WTC11 (cell line): Measurements from ENCODE around the gene DCBLD2. TPM values are rescaled to one million over a fixed set of nuclear protein-coding genes. Genes with fewer than 3 reads are reported as not detected.

Source experiments
- CBFB ChIP-seq: sonication (generic); formaldehyde crosslinking; IDR thresholded peaks from 2 replicates; pipeline ENCODE4 v1.8.1; 2022; ENCODE audit warnings: mild to moderate bottlenecking, low read depth, missing genetic modification reagents
- EMX1 ChIP-seq: fragments of 250-450 bp; sonication (Bioruptor Pico); IDR thresholded peaks from 2 replicates; pipeline ENCODE4 v1.8.0; 2021; ENCODE audit warnings: mild to moderate bottlenecking
- JUN ChIP-seq: sonication (generic); formaldehyde crosslinking; IDR thresholded peaks from 2 replicates; pipeline ENCODE4 v1.8.0; 2023; ENCODE audit warnings: mild to moderate bottlenecking, missing genetic modification reagents
- NFATC4 ChIP-seq: fragments of 250-450 bp; sonication (Bioruptor Pico); IDR thresholded peaks from 2 replicates; pipeline ENCODE4 v1.9.0; 2021; ENCODE audit warnings: mild to moderate bottlenecking
- NFE2L1 ChIP-seq: sonication (generic); formaldehyde crosslinking; IDR thresholded peaks from 2 replicates; pipeline ENCODE4 v1.8.1; 2023; ENCODE audit warnings: missing genetic modification reagents
- NFYB ChIP-seq: sonication (generic); formaldehyde crosslinking; conservative IDR thresholded peaks from 2 replicates; pipeline ENCODE4 v1.8.0; 2022; ENCODE audit warnings: low read depth, missing genetic modification reagents
- OVOL2 ChIP-seq: fragments of 250-450 bp; sonication (Bioruptor Pico); IDR thresholded peaks from 2 replicates; pipeline ENCODE4 v1.9.0; 2021; ENCODE audit warnings: mild to moderate bottlenecking, borderline replicate concordance
- SMAD4 ChIP-seq: sonication (generic); formaldehyde crosslinking; IDR thresholded peaks from 2 replicates; pipeline ENCODE4 v1.8.0; 2022; ENCODE audit warnings: mild to moderate bottlenecking, missing genetic modification reagents
- SP1 ChIP-seq: sonication (generic); formaldehyde crosslinking; conservative IDR thresholded peaks from 2 replicates; pipeline ENCODE4 v1.8.1; 2022; ENCODE audit warnings: missing genetic modification reagents
- TEAD4 ChIP-seq: sonication (generic); formaldehyde crosslinking; IDR thresholded peaks from 2 replicates; pipeline ENCODE4 v1.8.0; 2022; ENCODE audit warnings: mild to moderate bottlenecking, missing genetic modification reagents
- TP53 ChIP-seq: sonication (generic); formaldehyde crosslinking; IDR thresholded peaks from 2 replicates; pipeline ENCODE4 v1.8.1; 2023; ENCODE audit warnings: mild to moderate bottlenecking, missing genetic modification reagents
- ZBTB21 ChIP-seq: sonication (generic); formaldehyde crosslinking; IDR thresholded peaks from 2 replicates; pipeline ENCODE4 v1.8.1; 2023; ENCODE audit warnings: mild to moderate bottlenecking, missing genetic modification reagents, borderline replicate concordance
- ZNF317 ChIP-seq: sonication (generic); formaldehyde crosslinking; IDR thresholded peaks from 2 replicates; pipeline ENCODE4 v1.8.1; 2023; ENCODE audit warnings: low read depth, mild to moderate bottlenecking, moderate library complexity, missing genetic modification reagents, borderline replicate concordance
- total RNA-seq: library from RNA; stranded (reverse); gene quantifications from 3 replicates; pipeline ENCODE4 v1.2.3, GENCODE V29; 2021
- TF ChIP-seq, protein P1 (sequence below): sonication (generic); formaldehyde crosslinking; IDR thresholded peaks from 2 replicates; pipeline ENCODE4 v1.8.1; 2023; ENCODE audit warnings: mild to moderate bottlenecking, missing genetic modification reagents, moderate library complexity
- TF ChIP-seq, protein P2 (sequence below): fragments of 250-450 bp; sonication (Bioruptor Pico); conservative IDR thresholded peaks from 2 replicates; pipeline ENCODE4 v1.9.0; 2021; ENCODE audit warnings: mild to moderate bottlenecking
- TF ChIP-seq, protein P3 (sequence below): sonication (generic); formaldehyde crosslinking; IDR thresholded peaks from 2 replicates; pipeline ENCODE4 v1.8.0; 2023; ENCODE audit warnings: missing genetic modification reagents, mild to moderate bottlenecking, borderline replicate concordance
- TF ChIP-seq, protein P4 (sequence below): fragments of 250-450 bp; sonication (Bioruptor Pico); IDR thresholded peaks from 2 replicates; pipeline ENCODE4 v1.9.0; 2021; ENCODE audit warnings: mild to moderate bottlenecking, borderline replicate concordance
- TF ChIP-seq, protein P5 (sequence below): sonication (generic); formaldehyde crosslinking; IDR thresholded peaks from 2 replicates; pipeline ENCODE4 v1.8.0; 2022; ENCODE audit warnings: mild to moderate bottlenecking, missing genetic modification reagents
- TF ChIP-seq, protein P6 (sequence below): fragments of 250-450 bp; sonication (Bioruptor Pico); IDR thresholded peaks from 2 replicates; pipeline ENCODE4 v1.9.0; 2021; ENCODE audit warnings: moderate library complexity, mild to moderate bottlenecking, inconsistent platforms, borderline replicate concordance
- TF ChIP-seq, protein P7 (sequence below): sonication (generic); formaldehyde crosslinking; IDR thresholded peaks from 2 replicates; pipeline ENCODE4 v1.8.1; 2022; ENCODE audit warnings: mild to moderate bottlenecking, moderate library complexity, missing genetic modification reagents
- TF ChIP-seq, protein P8 (sequence below): sonication (generic); formaldehyde crosslinking; IDR thresholded peaks from 2 replicates; pipeline ENCODE4 v1.8.1; 2023; ENCODE audit warnings: mild to moderate bottlenecking, missing genetic modification reagents

DCBLD2 gene
- total RNA-seq, 1 experiment from 2014 or later = 47.9 TPM

DNA sequence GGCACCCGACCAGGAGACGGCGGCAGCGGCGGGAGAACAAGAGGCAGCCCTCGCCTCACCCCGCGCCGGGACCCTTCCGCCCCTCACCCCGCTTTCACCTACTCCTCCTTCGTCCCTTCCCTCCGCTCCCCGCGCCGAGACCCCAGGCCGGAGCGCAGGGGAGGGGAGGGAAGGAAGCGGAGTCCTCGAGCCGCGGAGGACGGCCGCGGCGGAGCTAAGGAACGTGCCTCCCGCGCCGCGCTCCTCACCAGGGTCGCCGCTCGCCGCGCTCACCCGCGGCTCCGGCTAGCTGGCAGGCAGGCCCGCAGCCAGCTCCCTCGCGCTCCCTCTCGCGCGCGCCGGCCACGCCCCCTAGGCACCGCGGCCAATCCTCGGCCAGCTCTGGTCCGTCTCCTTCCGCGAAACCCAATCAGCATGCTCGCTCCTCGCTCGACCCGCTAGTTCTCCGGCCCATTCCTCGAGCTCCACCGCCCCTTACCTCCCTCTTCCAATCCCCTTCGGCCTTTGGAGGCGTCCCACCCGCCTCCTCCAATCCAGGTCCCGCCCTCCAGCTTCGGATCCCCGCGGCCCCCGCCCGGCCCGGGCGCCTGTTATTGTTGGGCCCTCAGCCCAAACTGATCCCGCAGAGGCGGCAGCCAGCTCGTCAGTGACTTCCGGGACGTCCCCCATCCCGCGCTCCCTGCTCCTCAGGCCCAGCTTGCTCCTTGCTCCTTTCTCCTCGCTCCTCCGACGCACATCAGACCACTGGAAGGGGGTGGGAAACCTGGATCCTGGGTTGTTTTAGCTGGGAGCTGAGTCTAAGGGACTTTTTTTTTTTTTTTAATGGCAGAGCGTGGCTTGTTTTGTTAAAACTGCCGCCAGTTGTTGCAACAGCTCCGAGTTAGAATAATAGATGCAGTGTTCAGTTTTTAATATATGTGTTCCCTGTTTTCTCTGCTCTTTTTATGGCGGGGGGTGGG lies at the start of gene DCBLD2 (continued):
- TF ChIP-seq, protein P1, sequence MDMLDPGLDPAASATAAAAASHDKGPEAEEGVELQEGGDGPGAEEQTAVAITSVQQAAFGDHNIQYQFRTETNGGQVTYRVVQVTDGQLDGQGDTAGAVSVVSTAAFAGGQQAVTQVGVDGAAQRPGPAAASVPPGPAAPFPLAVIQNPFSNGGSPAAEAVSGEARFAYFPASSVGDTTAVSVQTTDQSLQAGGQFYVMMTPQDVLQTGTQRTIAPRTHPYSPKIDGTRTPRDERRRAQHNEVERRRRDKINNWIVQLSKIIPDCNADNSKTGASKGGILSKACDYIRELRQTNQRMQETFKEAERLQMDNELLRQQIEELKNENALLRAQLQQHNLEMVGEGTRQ (CRISPR knock-in tag) = no peak; the same call in 1 of the 2 replicates
- TF ChIP-seq, protein P2, sequence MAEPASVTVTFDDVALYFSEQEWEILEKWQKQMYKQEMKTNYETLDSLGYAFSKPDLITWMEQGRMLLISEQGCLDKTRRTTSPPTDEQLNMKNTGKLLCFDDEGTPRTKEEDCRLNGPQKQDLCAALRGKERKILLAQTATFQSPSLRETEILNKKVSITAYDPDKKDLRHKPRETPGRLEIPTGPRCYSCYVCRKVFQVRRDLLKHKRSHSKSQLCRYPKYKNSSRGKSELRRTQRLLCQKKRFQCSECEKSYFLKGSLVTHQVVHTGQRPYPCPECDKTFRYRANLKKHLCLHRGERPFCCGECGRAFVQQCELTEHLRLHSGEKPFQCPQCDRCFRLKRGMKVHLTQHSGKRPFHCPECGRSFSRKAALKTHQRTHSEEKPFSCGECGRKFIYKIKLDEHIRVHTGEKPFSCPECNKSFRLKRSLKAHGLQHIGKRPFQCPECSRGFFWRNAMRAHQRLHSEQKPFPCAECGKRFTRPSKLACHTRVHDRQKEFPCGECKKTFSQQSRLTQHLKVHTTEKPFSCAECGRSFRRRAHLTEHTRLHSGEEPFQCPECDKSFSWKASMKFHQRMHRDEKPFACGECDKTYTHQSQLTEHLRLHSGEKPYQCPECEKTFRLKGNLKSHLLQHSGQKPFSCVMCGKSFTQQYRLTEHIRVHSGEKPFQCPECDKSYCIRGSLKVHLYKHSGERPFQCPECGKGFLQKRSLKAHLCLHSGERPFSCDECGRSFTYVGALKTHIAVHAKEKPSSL (CRISPR knock-in tag) = no peak
- no peak; the same call in 1 of the 2 replicates for TF ChIP-seq CBFB (CRISPR knock-in tag)
- peak; percentile 68; the same call in 1 of the 2 replicates for TF ChIP-seq OVOL2 (CRISPR knock-in tag)
- TF ChIP-seq, protein P3, sequence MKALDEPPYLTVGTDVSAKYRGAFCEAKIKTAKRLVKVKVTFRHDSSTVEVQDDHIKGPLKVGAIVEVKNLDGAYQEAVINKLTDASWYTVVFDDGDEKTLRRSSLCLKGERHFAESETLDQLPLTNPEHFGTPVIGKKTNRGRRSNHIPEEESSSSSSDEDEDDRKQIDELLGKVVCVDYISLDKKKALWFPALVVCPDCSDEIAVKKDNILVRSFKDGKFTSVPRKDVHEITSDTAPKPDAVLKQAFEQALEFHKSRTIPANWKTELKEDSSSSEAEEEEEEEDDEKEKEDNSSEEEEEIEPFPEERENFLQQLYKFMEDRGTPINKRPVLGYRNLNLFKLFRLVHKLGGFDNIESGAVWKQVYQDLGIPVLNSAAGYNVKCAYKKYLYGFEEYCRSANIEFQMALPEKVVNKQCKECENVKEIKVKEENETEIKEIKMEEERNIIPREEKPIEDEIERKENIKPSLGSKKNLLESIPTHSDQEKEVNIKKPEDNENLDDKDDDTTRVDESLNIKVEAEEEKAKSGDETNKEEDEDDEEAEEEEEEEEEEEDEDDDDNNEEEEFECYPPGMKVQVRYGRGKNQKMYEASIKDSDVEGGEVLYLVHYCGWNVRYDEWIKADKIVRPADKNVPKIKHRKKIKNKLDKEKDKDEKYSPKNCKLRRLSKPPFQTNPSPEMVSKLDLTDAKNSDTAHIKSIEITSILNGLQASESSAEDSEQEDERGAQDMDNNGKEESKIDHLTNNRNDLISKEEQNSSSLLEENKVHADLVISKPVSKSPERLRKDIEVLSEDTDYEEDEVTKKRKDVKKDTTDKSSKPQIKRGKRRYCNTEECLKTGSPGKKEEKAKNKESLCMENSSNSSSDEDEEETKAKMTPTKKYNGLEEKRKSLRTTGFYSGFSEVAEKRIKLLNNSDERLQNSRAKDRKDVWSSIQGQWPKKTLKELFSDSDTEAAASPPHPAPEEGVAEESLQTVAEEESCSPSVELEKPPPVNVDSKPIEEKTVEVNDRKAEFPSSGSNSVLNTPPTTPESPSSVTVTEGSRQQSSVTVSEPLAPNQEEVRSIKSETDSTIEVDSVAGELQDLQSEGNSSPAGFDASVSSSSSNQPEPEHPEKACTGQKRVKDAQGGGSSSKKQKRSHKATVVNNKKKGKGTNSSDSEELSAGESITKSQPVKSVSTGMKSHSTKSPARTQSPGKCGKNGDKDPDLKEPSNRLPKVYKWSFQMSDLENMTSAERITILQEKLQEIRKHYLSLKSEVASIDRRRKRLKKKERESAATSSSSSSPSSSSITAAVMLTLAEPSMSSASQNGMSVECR (CRISPR knock-in tag) = peak; percentile 75
- peak; percentile 92 for TF ChIP-seq SP1 (CRISPR knock-in tag)
- TF ChIP-seq TP53 = peak; percentile 81
- no peak for TF ChIP-seq ZBTB21 (CRISPR knock-in tag)
- TF ChIP-seq TEAD4 (CRISPR knock-in tag) = no peak
- TF ChIP-seq, protein P4, sequence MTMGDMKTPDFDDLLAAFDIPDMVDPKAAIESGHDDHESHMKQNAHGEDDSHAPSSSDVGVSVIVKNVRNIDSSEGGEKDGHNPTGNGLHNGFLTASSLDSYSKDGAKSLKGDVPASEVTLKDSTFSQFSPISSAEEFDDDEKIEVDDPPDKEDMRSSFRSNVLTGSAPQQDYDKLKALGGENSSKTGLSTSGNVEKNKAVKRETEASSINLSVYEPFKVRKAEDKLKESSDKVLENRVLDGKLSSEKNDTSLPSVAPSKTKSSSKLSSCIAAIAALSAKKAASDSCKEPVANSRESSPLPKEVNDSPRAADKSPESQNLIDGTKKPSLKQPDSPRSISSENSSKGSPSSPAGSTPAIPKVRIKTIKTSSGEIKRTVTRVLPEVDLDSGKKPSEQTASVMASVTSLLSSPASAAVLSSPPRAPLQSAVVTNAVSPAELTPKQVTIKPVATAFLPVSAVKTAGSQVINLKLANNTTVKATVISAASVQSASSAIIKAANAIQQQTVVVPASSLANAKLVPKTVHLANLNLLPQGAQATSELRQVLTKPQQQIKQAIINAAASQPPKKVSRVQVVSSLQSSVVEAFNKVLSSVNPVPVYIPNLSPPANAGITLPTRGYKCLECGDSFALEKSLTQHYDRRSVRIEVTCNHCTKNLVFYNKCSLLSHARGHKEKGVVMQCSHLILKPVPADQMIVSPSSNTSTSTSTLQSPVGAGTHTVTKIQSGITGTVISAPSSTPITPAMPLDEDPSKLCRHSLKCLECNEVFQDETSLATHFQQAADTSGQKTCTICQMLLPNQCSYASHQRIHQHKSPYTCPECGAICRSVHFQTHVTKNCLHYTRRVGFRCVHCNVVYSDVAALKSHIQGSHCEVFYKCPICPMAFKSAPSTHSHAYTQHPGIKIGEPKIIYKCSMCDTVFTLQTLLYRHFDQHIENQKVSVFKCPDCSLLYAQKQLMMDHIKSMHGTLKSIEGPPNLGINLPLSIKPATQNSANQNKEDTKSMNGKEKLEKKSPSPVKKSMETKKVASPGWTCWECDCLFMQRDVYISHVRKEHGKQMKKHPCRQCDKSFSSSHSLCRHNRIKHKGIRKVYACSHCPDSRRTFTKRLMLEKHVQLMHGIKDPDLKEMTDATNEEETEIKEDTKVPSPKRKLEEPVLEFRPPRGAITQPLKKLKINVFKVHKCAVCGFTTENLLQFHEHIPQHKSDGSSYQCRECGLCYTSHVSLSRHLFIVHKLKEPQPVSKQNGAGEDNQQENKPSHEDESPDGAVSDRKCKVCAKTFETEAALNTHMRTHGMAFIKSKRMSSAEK (CRISPR knock-in tag) = no peak
- no peak for TF ChIP-seq NFATC4 (CRISPR knock-in tag)
- no peak; the same call in 1 of the 2 replicates for TF ChIP-seq ZNF317 (CRISPR knock-in tag)
- TF ChIP-seq, protein P5, sequence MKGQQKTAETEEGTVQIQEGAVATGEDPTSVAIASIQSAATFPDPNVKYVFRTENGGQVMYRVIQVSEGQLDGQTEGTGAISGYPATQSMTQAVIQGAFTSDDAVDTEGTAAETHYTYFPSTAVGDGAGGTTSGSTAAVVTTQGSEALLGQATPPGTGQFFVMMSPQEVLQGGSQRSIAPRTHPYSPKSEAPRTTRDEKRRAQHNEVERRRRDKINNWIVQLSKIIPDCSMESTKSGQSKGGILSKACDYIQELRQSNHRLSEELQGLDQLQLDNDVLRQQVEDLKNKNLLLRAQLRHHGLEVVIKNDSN (CRISPR knock-in tag) = no peak
- 0 out of 2 replicates have a peak, but pooled peaks have one; percentile 18 for TF ChIP-seq NFE2L1
- peak; percentile 67 for TF ChIP-seq NFYB (CRISPR knock-in tag)
- TF ChIP-seq, protein P6, sequence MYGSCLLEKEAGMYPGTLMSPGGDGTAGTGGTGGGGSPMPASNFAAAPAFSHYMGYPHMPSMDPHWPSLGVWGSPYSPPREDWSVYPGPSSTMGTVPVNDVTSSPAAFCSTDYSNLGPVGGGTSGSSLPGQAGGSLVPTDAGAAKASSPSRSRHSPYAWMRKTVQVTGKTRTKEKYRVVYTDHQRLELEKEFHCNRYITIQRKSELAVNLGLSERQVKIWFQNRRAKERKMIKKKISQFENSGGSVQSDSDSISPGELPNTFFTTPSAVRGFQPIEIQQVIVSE (CRISPR knock-in tag) = no peak
- TF ChIP-seq EMX1 = no peak
- TF ChIP-seq, protein P7, sequence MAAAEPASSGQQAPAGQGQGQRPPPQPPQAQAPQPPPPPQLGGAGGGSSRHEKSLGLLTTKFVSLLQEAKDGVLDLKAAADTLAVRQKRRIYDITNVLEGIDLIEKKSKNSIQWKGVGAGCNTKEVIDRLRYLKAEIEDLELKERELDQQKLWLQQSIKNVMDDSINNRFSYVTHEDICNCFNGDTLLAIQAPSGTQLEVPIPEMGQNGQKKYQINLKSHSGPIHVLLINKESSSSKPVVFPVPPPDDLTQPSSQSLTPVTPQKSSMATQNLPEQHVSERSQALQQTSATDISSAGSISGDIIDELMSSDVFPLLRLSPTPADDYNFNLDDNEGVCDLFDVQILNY (CRISPR knock-in tag) = peak; percentile 10; the same call in 1 of the 2 replicates
- peak; percentile 76; the same call in 1 of the 2 replicates for TF ChIP-seq SMAD4 (CRISPR knock-in tag)
- TF ChIP-seq, protein P8, sequence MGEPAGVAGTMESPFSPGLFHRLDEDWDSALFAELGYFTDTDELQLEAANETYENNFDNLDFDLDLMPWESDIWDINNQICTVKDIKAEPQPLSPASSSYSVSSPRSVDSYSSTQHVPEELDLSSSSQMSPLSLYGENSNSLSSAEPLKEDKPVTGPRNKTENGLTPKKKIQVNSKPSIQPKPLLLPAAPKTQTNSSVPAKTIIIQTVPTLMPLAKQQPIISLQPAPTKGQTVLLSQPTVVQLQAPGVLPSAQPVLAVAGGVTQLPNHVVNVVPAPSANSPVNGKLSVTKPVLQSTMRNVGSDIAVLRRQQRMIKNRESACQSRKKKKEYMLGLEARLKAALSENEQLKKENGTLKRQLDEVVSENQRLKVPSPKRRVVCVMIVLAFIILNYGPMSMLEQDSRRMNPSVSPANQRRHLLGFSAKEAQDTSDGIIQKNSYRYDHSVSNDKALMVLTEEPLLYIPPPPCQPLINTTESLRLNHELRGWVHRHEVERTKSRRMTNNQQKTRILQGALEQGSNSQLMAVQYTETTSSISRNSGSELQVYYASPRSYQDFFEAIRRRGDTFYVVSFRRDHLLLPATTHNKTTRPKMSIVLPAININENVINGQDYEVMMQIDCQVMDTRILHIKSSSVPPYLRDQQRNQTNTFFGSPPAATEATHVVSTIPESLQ (CRISPR knock-in tag) = no peak
- peak; percentile 60; the same call in 1 of the 2 replicates for TF ChIP-seq JUN (CRISPR knock-in tag)
